HFF-Myc (cell line): Measurements from ENCODE around the gene TMOD3.
A peak's percentile ranks its signal among the peaks of the same experiment; 100 is the strongest.

Source experiments
- DNase-seq: peaks from one replicate; pipeline ENCODE4 v3.0.0-alpha.2; 2011; ENCODE audit warnings: low read depth; ENCODE audit errors: extremely low read depth
- H3K4me3 ChIP-seq: replicated peaks from 2 replicates; pipeline ENCODE4 v1.5.1; 2011; ENCODE audit warnings: low read depth, mild to moderate bottlenecking, control low read depth, low read length
- TF ChIP-seq, protein P1 (sequence below): IDR thresholded peaks from 2 replicates; pipeline ENCODE4 v1.5.1; 2012; ENCODE audit warnings: mild to moderate bottlenecking, low read depth, low read length, control low read depth; ENCODE audit errors: missing control alignments

Gene TMOD3

DNA sequence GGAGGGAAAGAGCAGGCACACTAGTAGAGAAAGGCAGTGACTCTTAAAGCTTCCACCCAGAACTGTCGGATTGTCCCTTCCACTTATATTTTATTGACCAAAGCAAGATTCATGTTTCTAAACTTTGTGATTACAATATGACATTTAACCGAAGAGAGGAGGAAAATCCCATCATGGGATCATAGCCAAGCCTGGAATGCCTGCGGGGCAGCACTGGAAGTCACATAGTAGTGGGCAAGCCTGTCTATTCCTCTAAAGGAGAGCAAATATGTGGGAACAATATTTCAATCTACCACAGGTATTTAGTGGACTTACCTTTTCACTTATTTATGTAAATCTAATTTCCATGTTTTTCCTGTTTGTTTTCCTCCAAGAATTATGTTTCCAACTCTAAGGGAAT lies 3.8 kb upstream of the TMOD3 start:
- DNase-seq: no peak
- TF ChIP-seq, protein P1, sequence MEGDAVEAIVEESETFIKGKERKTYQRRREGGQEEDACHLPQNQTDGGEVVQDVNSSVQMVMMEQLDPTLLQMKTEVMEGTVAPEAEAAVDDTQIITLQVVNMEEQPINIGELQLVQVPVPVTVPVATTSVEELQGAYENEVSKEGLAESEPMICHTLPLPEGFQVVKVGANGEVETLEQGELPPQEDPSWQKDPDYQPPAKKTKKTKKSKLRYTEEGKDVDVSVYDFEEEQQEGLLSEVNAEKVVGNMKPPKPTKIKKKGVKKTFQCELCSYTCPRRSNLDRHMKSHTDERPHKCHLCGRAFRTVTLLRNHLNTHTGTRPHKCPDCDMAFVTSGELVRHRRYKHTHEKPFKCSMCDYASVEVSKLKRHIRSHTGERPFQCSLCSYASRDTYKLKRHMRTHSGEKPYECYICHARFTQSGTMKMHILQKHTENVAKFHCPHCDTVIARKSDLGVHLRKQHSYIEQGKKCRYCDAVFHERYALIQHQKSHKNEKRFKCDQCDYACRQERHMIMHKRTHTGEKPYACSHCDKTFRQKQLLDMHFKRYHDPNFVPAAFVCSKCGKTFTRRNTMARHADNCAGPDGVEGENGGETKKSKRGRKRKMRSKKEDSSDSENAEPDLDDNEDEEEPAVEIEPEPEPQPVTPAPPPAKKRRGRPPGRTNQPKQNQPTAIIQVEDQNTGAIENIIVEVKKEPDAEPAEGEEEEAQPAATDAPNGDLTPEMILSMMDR: no peak
- no peak overlapping the region for H3K4me3 ChIP-seq

DNA sequence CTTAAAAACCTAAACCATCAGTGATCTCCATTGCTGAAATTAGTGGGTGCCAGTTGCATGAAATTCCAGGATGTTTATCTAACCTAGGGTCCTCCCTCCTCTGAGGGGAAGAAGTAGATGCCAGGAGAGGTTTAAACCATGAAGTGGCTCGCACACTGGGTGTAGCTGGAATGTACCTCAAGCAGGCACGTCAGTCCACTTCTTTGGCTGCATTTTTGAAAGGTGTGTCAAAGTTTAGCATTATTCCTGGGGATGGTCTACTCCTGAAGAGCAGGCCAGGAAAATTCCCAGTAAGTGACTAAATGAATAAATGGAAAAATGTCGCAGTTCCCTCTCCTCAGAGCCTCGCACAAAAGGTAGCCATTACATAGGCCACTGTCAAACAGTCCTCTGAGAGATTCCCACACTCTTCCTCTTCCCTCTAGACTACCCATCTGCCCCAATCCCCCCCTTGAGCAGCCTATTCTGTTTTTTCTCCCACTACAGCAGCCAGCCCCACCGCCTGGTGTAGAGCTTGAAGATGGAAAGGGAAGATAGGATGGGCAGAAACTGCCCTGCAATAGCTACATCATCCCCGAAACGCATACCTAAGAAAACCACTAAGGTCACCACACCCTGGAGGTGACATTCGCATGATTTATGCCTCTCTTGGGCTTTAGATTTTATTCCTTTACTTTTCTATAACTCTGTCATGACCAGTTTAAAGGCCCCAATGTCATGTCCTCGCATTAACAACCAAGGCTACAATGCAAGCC lies 655 bp upstream of the TMOD3 start:
- TF ChIP-seq, protein P1: no peak
- peak overlapping the region; percentile 65 for H3K4me3 ChIP-seq
- DNase-seq: no peak

DNA sequence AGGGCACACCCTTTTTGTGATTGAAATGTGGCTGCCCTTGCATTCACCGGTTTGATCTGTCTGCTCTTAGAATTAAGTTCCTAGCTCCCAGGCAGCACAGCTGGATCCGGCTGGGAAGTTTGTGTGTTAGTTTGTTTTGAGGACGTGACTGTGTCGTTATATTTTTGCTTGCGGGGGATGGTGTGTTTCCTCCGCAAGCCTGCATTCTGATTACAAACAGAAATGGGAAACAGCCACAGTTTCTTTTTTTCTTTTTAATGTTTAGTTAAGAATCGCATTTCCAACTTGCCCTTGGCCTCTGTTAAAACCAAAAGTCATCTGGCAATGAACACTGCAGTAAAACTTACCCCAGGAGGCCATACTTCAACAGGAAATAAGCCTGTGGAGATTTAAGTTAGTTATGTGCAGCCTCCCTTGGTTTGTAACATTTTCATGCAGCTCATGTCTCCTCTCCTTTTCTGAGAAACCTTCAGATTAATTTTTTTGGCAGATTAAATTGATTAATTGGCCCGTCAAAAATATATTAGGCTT lies 888 bp downstream of the TMOD3 start:
- peak overlapping the region; percentile 65 for H3K4me3 ChIP-seq
- peak; percentile 57 for DNase-seq
- TF ChIP-seq, protein P1: no peak

DNA sequence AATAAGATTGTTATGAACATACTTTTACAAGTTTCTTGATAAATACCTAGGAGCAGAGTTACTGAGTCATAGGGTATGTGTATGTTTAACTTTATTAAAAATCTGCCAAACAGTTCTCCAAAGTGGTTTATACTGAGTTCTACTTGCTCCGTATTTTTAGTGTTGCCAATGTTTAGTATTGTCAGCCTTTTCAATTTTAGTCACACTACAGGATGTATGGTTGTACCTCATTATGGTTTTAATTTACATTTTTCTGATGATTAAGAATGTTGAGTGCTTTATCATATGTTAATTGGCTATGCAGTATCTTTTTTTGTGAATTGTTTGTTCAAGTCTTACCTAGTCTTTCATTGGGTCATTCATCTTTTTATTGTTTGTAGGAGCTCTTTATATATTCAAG lies 4.3 kb downstream of the TMOD3 start:
- TF ChIP-seq, protein P1: no peak
- H3K4me3 ChIP-seq: no peak overlapping the region
- no peak for DNase-seq

DNA sequence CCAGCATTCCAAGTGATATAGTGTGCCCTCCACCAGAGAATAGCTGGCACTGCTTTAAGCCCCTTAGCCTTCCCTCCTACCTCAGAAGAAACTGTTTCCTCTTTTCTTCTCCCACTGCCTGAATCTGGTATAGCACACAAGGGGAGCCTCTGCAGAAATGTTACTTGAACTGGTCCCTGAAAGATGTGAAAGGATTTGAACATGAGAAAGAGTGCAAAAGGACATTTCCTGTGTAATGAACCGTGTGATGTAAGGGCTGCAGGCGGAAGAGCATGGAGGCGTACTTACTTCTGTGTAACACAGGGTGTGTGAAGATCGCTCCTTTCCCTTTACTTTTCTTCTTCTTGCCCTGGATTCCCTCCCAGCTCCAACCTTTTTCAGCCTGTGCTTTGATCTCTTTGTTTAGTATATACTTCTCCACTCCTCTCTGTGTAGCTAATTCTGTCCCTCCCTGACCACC lies 8.4 kb downstream of the TMOD3 start:
- no peak overlapping the region for H3K4me3 ChIP-seq
- DNase-seq: no peak

DNA sequence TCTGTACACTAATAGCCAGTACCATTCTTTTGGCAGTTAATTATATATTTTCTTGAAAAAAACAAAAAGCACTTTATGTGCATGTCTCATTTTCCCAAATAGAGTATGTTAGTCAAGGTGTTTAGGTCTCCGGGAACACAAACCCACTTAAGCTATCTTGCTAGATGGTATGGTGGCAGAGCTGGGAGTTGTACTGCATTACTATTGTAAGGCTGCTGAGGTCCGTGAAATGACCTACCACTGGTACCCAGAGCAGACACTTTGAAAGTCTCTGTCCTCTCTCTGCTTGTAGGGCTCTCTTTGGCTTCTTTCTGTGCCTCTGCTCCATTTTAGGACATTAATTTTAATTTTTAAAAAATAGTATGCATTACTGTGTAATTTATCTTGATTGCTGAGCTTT lies 8.8 kb downstream of the TMOD3 start:
- no peak for DNase-seq
- H3K4me3 ChIP-seq: no peak overlapping the region
- TF ChIP-seq, protein P1: no peak

More for the DNA sequence above, 8.4 kb downstream of the TMOD3 start:
- TF ChIP-seq, protein P1: no peak
